A673 (cell line): ENCODE results near the gene SEZ6L.

Experiments
- EZH2 ChIP-seq: fragments of 200-600 bp; sonication (generic); IDR thresholded peaks from 2 replicates; pipeline ENCODE4 v1.6.1; 2017; ENCODE audit warnings: borderline replicate concordance, low read depth, mild to moderate bottlenecking, mixed read lengths, antibody characterized with exemption, low read length; ENCODE audit not compliant: poor library complexity, severe bottlenecking
- TF ChIP-seq, protein P1 (sequence below): fragments of 300-800, 200-600 bp; sonication (generic); conservative IDR thresholded peaks from 2 replicates; pipeline ENCODE4 v1.5.1; 2017; ENCODE audit warnings: low read depth, mild to moderate bottlenecking, antibody characterized with exemption, low read length, moderate library complexity, mixed read lengths

DNA sequence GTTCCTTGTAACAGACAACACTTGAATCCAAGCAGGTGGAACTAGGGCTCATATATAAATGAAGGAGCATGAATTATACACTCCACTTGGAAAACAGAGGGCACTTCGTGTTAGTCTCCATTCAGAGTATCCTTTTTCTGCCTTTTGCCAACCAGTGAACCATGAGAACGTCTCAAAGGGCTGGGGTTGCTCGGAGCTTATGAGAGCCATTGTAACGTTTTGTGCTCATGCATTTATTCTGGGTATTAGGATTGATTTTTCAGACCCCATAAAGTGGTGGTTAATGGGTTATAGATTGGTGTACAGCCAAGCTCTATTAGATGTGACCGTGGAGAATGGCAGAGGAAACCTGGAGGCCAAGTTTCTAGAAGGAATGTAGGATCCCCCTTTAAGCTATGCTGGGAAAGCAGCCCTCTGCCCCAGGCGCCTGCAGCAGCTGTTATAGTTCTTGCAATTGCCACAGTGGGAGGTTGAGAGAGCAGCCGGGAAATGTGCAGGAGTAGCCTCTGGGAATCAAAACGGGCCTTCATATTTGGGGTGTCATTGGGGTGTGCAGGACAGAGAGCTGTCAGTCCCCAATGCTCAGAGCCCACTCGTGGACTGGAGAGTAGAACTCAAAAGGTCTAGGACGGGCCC, 205.2 kb downstream of the SEZ6L start:
- TF ChIP-seq, protein P1, sequence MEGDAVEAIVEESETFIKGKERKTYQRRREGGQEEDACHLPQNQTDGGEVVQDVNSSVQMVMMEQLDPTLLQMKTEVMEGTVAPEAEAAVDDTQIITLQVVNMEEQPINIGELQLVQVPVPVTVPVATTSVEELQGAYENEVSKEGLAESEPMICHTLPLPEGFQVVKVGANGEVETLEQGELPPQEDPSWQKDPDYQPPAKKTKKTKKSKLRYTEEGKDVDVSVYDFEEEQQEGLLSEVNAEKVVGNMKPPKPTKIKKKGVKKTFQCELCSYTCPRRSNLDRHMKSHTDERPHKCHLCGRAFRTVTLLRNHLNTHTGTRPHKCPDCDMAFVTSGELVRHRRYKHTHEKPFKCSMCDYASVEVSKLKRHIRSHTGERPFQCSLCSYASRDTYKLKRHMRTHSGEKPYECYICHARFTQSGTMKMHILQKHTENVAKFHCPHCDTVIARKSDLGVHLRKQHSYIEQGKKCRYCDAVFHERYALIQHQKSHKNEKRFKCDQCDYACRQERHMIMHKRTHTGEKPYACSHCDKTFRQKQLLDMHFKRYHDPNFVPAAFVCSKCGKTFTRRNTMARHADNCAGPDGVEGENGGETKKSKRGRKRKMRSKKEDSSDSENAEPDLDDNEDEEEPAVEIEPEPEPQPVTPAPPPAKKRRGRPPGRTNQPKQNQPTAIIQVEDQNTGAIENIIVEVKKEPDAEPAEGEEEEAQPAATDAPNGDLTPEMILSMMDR: no peak
- TF ChIP-seq EZH2: no peak
